OCI-M1 (cell line): ENCODE data around the gene CACNA1C.

Experiments used
- DNase-seq: peaks from one replicate; lab custom pipeline; 2025; lab: John Stamatoyannopoulos, UW

CACNA1C gene

GRCh38 chr12:2198542-2198941 lies 145.8 kb downstream of the CACNA1C start:
- DNase-seq = no peak

DNA sequence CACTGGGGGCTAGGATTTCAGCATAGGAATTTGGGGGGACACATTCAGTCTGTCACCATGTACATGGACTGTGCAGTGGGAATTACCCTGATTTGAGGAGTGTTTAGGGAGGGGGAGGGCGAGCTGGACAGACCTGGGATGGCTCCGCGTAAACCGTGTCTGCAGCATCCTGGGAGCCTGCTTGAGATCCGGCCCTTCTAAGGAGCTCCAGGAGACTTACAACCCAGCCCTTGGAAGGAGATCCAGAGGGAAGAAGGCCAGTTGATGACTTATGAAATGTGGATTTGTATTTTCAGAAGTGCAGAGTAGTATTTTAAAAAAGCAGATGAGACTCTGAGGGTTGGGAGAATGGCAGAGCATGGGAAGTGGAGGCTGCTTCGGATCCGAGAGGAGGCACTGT lies 153.2 kb downstream of the CACNA1C start:
- DNase-seq = no peak

- no peak for DNase-seq
Observed at GRCh38 chr12:2208837-2209635, 156.2 kb downstream of the CACNA1C start.

DNA sequence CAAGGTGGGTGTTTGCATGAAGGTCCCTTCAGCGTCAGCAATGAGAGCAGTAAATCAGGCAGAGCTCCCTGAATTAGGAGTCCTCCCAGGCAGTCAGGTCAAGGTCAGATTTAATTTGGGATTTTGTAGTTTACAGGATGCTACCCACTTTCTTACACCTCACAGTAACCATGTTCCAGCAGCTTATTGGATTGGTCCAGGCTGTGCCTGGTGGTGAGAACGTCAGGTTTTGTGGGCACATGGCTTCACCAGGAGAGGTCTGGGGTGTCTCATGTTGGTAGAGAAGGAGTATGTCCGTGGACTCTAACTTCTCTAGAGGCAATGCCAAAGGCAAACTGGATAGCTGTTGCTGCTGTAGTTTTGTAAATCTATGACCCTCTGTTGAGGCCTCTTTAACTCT lies 158.3 kb downstream of the CACNA1C start:
- no peak for DNase-seq

GRCh38 chr12:2212537-2212936 lies 159.8 kb downstream of the CACNA1C start:
- no peak for DNase-seq

DNA sequence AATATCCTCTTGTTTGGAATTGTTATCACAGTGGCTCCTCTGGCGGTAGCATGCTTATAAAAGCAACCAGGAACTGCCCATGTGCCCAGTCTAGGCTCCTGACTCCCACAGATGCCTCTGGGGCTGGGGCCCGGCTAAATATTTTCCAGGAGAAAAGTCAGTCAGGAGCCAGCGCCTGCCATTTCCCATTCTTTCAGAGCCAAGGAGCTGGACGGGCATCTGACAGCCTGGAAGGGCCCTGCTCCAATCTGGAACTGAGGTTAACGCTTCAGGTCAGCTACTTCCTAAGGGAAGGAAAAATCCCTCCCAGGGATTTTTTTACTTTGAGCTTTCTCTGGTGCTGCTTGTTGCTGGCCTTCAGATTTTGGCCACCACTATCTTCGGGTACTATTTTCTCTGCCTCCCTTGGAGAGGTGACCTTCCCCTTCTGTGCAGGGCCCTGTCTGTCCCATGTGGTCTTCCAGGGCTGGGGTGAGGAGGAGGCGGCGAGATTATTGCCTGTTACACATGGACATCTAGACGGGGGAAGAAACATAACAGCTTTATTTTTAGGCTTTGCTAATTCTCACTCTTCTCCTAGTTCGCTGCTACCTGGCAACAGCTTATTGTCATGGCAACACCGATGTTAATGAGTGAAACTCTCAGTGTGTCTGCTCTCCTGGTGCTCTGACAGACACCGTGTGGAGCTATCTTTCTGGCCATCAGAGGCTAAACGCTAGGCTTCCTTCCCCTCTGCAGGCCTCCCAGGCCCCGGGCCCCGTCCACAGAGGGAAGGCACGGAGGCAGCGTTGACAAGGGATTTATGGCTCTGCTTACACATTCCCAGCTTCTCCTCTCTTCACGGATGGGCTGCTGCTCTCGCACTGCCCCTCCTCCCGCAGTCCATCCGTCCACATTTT lies 160.4 kb downstream of the CACNA1C start:
- no peak for DNase-seq

DNA sequence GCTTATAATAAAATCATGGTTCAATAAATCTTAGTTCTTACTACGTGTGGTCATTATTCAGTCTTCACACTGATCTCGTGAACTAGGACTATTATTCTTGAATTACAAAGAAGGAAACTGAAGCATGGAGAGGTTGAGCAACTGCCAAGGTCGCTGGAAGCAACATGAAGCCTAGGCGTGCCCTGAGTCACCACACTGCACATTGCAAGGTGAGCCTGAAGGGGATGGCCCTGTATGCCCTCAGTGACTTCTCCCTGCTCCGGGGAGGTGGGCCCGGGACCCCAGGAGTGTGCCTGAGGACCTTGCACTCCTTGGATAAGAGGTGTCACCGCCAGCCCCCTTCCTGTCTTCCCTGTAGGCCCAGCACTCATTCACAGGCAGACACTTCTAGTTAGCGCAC lies 161.6 kb downstream of the CACNA1C start:
- DNase-seq = no peak

- DNase-seq = no peak
Observed at GRCh38 chr12:2215709-2216560, 163.1 kb downstream of the CACNA1C start.

DNA sequence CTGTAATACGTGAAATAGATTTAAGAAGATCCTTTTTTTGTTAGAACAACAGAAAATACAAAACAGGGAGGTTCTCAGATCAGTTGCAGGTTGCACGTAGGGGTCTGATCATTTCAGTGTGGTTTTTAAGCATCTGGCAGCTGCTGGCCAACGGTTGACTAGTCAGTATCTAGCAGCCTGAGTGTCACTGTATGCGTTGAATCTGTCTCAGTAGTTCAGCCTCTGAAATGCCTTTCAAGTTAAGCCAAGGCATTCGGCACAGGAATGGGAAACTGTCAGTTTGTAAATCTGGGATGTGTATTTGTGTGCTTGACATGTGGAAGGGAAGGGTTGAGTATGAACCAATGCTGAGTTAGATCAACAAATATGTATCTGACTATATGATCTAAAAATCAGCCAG lies 165.9 kb downstream of the CACNA1C start:
- DNase-seq = no peak

GRCh38 chr12:2221030-2221621 lies 168.3 kb downstream of the CACNA1C start:
- DNase-seq = no peak

GRCh38 chr12:2222691-2223090 lies 169.9 kb downstream of the CACNA1C start:
- no peak for DNase-seq

- no peak for DNase-seq
Observed at GRCh38 chr12:2224961-2225360, 172.2 kb downstream of the CACNA1C start.

DNA sequence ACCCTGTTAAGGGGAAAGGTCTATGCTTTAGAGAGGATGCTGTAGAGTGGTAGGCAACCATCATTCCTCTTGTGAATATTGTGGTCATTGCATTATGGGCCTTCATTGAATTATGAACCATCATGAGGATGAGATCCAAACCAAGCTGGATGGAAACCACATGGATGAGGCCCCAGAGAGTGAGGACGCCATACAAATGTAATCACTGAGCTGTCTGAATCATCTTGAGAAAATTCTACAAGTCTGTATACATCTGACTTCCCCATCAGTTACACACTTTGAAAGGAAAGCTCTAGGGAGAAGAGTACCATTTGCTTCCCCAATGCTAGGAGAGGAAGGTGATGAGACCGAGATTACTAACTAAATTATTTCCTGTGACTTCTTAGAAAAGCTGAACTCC lies 172.9 kb downstream of the CACNA1C start:
- no peak for DNase-seq

GRCh38 chr12:2226641-2227040 lies 173.9 kb downstream of the CACNA1C start:
- no peak for DNase-seq

GRCh38 chr12:2227360-2227759 lies 174.6 kb downstream of the CACNA1C start:
- no peak for DNase-seq

- DNase-seq = no peak
Observed at GRCh38 chr12:2228535-2228934, 175.7 kb downstream of the CACNA1C start.

GRCh38 chr12:2229661-2230539 lies 177.1 kb downstream of the CACNA1C start:
- no peak for DNase-seq

DNA sequence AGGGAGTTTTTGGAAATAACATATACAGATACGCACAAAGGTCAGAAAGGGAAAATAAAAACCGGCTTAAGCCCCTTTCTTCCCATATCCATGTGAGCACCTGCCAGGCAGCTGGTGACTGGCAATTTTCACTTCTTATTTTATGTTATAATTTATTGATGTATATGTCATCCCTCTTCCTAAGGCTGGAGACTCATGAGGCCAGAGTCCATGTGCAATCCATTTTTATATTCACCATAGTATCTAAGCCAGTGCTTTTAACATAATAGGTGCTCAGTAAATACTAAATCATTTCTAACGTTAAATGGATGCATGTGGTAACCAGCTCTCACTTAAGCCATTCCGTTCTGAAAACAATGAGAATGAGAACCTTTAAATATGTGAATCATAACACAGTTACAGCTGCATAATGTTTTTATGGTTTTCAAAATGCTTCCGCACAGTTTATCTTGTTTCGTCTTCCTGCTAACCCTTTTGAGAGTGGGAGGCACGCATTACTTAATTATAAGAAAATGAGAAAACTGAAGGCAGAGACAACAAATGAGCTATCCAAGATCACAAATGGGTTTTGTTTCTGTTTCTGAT lies 178.3 kb downstream of the CACNA1C start:
- no peak for DNase-seq

GRCh38 chr12:2231956-2232355 lies 179.2 kb downstream of the CACNA1C start:
- no peak for DNase-seq

- DNase-seq = no peak
Observed at GRCh38 chr12:2233034-2233433, 180.2 kb downstream of the CACNA1C start.
